ENCODE results near the gene WNT2B. TPM values are rescaled to one million over a fixed set of nuclear protein-coding genes. Genes with fewer than 3 reads are reported as not detected.

Gene WNT2B
- total RNA-seq, 1 donor from 2014 or later: 18.5 TPM

GRCh38 chr1:112517646-112518045 lies 8.9 kb downstream of the WNT2B start:
- Histone ChIP-seq H4K20me1 (ENCODE audit: insufficient read depth, low read length) (peaks cover 36% of the 10 kb centered on the region), H3K27me3 (ENCODE audit: insufficient read depth, low read length) (peaks cover 69% of the 10 kb centered on the region), H3K4me1 (ENCODE audit: insufficient read depth, low read length) (peaks cover 17% of the 10 kb centered on the region), H3K4me2 (ENCODE audit: low read length) (no peak overlapping the region), H3K79me2 (ENCODE audit: insufficient read depth, low read length) (no peaks in the 10 kb centered on the region), H3K27ac (ENCODE audit: low read depth, low read length) (no peak overlapping the region), H3K36me3 (ENCODE audit: insufficient read depth, low read length) (no peaks in the 10 kb centered on the region), H2AFZ (ENCODE audit: low read depth, low read length) (no peak overlapping the region), H3K9ac (ENCODE audit: low read length) (no peak overlapping the region), H3K4me3 (ENCODE audit: insufficient read depth, low read depth, low read length) (no peak overlapping the region), H3K9me3 (ENCODE audit: insufficient read depth, low read depth, low read length) (no peaks in the 10 kb centered on the region)
- TF ChIP-seq EZH2 (IDR thresholded peaks at IDR 0.05; ENCODE audit: insufficient read depth, low read length) (no peak), CTCF (IDR thresholded peaks at IDR 0.05; ENCODE audit: insufficient read depth, low read depth, low read length) (no peak)
- Mint-ChIP-seq H3K4me1 (ENCODE audit: low read depth, unreplicated experiment) (peaks cover 57% of the 10 kb centered on the region), H3K4me3 (ENCODE audit: unreplicated experiment) (no peak overlapping the region), H3K36me3 (ENCODE audit: low read depth, unreplicated experiment) (peaks cover 11% of the 10 kb centered on the region), H3K27me3 (ENCODE audit: low read depth, unreplicated experiment) (peaks cover 2% of the 10 kb centered on the region), H3K27ac (ENCODE audit: unreplicated experiment) (no peak overlapping the region), H3K9me3 (ENCODE audit: unreplicated experiment) (no peaks in the 10 kb centered on the region)
- DNase-seq (ENCODE audit: low read depth) (no peak), FAIRE-seq (no peak)

- H3K27ac Mint-ChIP-seq (ENCODE audit: unreplicated experiment): no peak overlapping the region
- Histone ChIP-seq H3K79me2 (ENCODE audit: insufficient read depth, low read length) (no peaks in the 10 kb centered on the region), H3K36me3 (ENCODE audit: insufficient read depth, low read length) (no peaks in the 10 kb centered on the region), H3K27me3 (ENCODE audit: insufficient read depth, low read length) (peaks cover 66% of the 10 kb centered on the region), H3K4me2 (ENCODE audit: low read length) (no peak overlapping the region), H3K4me1 (ENCODE audit: insufficient read depth, low read length) (peaks cover 22% of the 10 kb centered on the region), H3K4me3 (ENCODE audit: insufficient read depth, low read depth, low read length) (no peak overlapping the region), H4K20me1 (ENCODE audit: insufficient read depth, low read length) (peaks cover 39% of the 10 kb centered on the region), H2AFZ (ENCODE audit: low read depth, low read length) (no peak overlapping the region), H3K9ac (ENCODE audit: low read length) (no peak overlapping the region), H3K9me3 (ENCODE audit: insufficient read depth, low read depth, low read length) (no peaks in the 10 kb centered on the region), H3K27ac (ENCODE audit: low read depth, low read length) (no peak overlapping the region)
- H3K4me3 Mint-ChIP-seq (ENCODE audit: unreplicated experiment): no peak overlapping the region
- no peaks in the 10 kb centered on the region for H3K9me3 Mint-ChIP-seq (ENCODE audit: unreplicated experiment)
- DNase-seq (ENCODE audit: low read depth) (no peak), FAIRE-seq (no peak)
- TF ChIP-seq CTCF (IDR thresholded peaks at IDR 0.05; ENCODE audit: insufficient read depth, low read depth, low read length) (no peak), EZH2 (IDR thresholded peaks at IDR 0.05; ENCODE audit: insufficient read depth, low read length) (peak; percentile 31)
- peaks cover 11% of the 10 kb centered on the region for H3K36me3 Mint-ChIP-seq (ENCODE audit: low read depth, unreplicated experiment)
- H3K27me3 Mint-ChIP-seq (ENCODE audit: low read depth, unreplicated experiment): peaks cover 2% of the 10 kb centered on the region
- peaks cover 62% of the 10 kb centered on the region for H3K4me1 Mint-ChIP-seq (ENCODE audit: low read depth, unreplicated experiment)
These were observed 9.4 kb downstream of the WNT2B start for GRCh38 chr1:112518186-112518585.

GRCh38 chr1:112520166-112520565 lies 11.4 kb downstream of the WNT2B start:
- TF ChIP-seq EZH2 (IDR thresholded peaks at IDR 0.05; ENCODE audit: insufficient read depth, low read length): no peak
- TF ChIP-seq CTCF (IDR thresholded peaks at IDR 0.05; ENCODE audit: insufficient read depth, low read depth, low read length): no peak
- DNase-seq (ENCODE audit: low read depth) (no peak), FAIRE-seq (no peak)
- H3K4me3 Mint-ChIP-seq (ENCODE audit: unreplicated experiment): no peak overlapping the region
- Histone ChIP-seq H3K79me2 (ENCODE audit: insufficient read depth, low read length) (no peaks in the 10 kb centered on the region), H3K36me3 (ENCODE audit: insufficient read depth, low read length) (no peaks in the 10 kb centered on the region), H3K27me3 (ENCODE audit: insufficient read depth, low read length) (peaks cover 57% of the 10 kb centered on the region), H2AFZ (ENCODE audit: low read depth, low read length) (no peak overlapping the region), H3K9ac (ENCODE audit: low read length) (no peak overlapping the region), H3K4me2 (ENCODE audit: low read length) (no peak overlapping the region), H3K4me3 (ENCODE audit: insufficient read depth, low read depth, low read length) (no peak overlapping the region), H4K20me1 (ENCODE audit: insufficient read depth, low read length) (peaks cover 40% of the 10 kb centered on the region), H3K4me1 (ENCODE audit: insufficient read depth, low read length) (peaks cover 40% of the 10 kb centered on the region), H3K9me3 (ENCODE audit: insufficient read depth, low read depth, low read length) (no peaks in the 10 kb centered on the region), H3K27ac (ENCODE audit: low read depth, low read length) (no peak overlapping the region)
- peak overlapping the region; percentile 11 for H3K27ac Mint-ChIP-seq (ENCODE audit: unreplicated experiment)
- no peaks in the 10 kb centered on the region for H3K9me3 Mint-ChIP-seq (ENCODE audit: unreplicated experiment)
- peaks cover 2% of the 10 kb centered on the region for H3K27me3 Mint-ChIP-seq (ENCODE audit: low read depth, unreplicated experiment)
- H3K36me3 Mint-ChIP-seq (ENCODE audit: low read depth, unreplicated experiment): peaks cover 11% of the 10 kb centered on the region
- peaks cover 67% of the 10 kb centered on the region for H3K4me1 Mint-ChIP-seq (ENCODE audit: low read depth, unreplicated experiment)

Data from astrocyte (in vitro differentiated cells and primary cell).